ENCODE data around the gene HOXB6.

HOXB6 gene

GRCh38 chr17:48623583-48623982 lies 18.8 kb upstream of the HOXB6 start:
- TF ChIP-seq ZFX (IDR thresholded peaks at IDR 0.05): no peak
- TF ChIP-seq, protein P1, sequence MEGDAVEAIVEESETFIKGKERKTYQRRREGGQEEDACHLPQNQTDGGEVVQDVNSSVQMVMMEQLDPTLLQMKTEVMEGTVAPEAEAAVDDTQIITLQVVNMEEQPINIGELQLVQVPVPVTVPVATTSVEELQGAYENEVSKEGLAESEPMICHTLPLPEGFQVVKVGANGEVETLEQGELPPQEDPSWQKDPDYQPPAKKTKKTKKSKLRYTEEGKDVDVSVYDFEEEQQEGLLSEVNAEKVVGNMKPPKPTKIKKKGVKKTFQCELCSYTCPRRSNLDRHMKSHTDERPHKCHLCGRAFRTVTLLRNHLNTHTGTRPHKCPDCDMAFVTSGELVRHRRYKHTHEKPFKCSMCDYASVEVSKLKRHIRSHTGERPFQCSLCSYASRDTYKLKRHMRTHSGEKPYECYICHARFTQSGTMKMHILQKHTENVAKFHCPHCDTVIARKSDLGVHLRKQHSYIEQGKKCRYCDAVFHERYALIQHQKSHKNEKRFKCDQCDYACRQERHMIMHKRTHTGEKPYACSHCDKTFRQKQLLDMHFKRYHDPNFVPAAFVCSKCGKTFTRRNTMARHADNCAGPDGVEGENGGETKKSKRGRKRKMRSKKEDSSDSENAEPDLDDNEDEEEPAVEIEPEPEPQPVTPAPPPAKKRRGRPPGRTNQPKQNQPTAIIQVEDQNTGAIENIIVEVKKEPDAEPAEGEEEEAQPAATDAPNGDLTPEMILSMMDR (conservative IDR thresholded peaks at IDR 0.05): no peak
- no peak overlapping the region for H3K27ac ChIP-seq

GRCh38 chr17:48622857-48623256 lies 18.1 kb upstream of the HOXB6 start:
- no peak overlapping the region for H3K27ac ChIP-seq
- TF ChIP-seq ZFX (IDR thresholded peaks at IDR 0.05): no peak
- TF ChIP-seq, protein P1 (conservative IDR thresholded peaks at IDR 0.05): no peak

DNA sequence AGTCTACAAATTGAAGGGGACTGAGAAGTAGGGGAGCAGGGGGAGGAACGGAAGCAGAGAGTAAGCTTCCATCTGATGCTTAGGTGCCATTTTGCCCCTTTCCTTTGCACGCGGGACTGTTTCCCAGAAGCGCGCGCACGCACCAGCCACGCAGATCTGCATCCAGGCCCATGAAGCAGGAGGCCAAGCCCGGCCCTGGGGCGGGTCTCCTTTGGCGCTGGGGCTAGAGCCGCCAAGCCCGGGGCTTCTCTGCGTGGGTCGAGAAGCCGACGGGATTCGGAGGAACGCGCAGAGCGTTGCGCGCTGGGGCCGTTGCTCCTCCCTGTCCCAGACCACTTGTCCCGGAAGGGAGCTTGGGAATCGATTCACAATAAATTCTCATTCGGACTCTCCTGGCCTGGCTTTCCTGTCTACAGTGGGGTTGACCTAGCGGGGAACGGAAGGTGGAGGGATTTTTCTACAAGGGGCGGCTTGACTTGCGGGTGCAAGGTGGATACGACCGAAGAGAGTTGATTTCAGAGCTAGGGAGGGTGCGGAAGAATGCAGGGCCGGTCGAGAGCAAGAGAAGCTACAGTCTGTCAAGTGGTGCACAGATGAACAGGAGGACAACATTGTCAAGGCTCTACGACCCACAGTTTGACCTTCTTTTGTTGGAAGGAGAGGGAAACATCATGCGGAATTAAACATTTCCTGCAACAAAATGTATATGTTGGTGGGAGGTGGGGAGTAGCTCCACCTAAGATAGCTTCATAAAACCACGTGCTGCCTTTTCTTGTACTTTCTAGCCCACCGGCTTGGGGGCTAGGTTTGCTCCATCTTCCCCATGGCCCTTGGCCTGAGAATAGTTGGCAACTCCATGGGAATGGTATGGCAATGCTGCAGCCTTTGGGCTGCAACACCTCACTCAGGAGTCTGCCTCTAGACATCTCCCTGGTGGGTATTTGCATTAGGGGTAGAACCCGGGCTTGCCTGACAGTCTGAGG lies 16.9 kb upstream of the HOXB6 start:
- H3K27ac ChIP-seq: no peak overlapping the region
- no peak for TF ChIP-seq ZFX (IDR thresholded peaks at IDR 0.05)
- TF ChIP-seq, protein P1 (conservative IDR thresholded peaks at IDR 0.05): no peak

- H3K27ac ChIP-seq: no peak overlapping the region
These were observed 15.8 kb upstream of the HOXB6 start for GRCh38 chr17:48620461-48621139.

GRCh38 chr17:48619826-48620449 lies 15.2 kb upstream of the HOXB6 start:
- TF ChIP-seq, protein P1 (conservative IDR thresholded peaks at IDR 0.05): no peak
- TF ChIP-seq ZFX (IDR thresholded peaks at IDR 0.05): no peak
- H3K27ac ChIP-seq: no peak overlapping the region

More at GRCh38 chr17:48620461-48621139, 15.8 kb upstream of the HOXB6 start:
- TF ChIP-seq, protein P1 (conservative IDR thresholded peaks at IDR 0.05): no peak
- no peak for TF ChIP-seq ZFX (IDR thresholded peaks at IDR 0.05)

DNA sequence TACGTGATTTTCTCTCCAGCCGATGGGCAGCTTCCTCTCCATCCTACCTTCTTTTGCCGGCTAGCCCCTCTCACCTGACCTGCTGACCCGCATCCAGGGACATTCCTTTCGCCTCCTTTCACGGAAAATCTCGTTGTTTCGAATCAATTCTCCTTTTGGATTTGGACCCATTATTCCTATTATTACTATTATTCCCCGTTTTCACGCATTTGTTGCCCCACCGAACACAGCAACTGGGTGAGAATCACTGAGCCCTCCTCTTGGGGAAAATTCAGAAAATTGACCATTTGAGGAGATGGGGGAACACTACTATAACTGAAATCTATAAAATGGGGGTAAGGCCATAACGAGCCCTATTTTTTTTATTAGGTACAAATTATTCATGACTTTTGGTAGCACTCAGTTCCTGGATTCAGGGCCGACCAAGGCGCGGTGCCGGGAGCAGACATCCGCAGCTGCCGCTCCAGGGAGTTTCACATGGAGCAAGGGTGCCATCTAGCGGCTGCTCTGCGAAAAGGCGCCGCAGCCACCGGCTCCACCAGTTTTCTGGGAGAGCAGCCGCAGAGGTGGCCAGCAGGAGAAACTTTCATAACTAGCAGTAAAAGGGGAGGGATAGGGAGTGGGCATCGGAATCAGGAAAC lies 13.6 kb upstream of the HOXB6 start:
- TF ChIP-seq ZFX (IDR thresholded peaks at IDR 0.05): no peak
- TF ChIP-seq, protein P1 (conservative IDR thresholded peaks at IDR 0.05): peak; percentile 99

More for the DNA sequence above, 13.6 kb upstream of the HOXB6 start:
- no peak overlapping the region for H3K27ac ChIP-seq

Measured in C4-2B (cell line).